HepG2 (cell line): ENCODE data around the gene ZNF382. TPM values are rescaled to one million over a fixed set of nuclear protein-coding genes. Genes with fewer than 3 reads are reported as not detected.

ENCODE experiments used
- DMTF1 ChIP-seq: sonication (generic); formaldehyde crosslinking; IDR thresholded peaks from 2 replicates; pipeline ENCODE4 v1.4.0; 2020; ENCODE audit warnings: mild to moderate bottlenecking, missing genetic modification reagents
- FOXO1 ChIP-seq: sonication (generic); formaldehyde crosslinking; IDR thresholded peaks from 2 replicates; pipeline ENCODE4 v1.4.0; 2020; ENCODE audit warnings: missing genetic modification reagents
- ISL2 ChIP-seq: sonication (generic); formaldehyde crosslinking; IDR thresholded peaks from 2 replicates; pipeline ENCODE4 v1.5.0; 2020; ENCODE audit warnings: missing genetic modification reagents
- MTA3 ChIP-seq: sonication (generic); formaldehyde crosslinking; IDR thresholded peaks from 2 replicates; pipeline ENCODE4 v1.4.0; 2020; ENCODE audit warnings: missing genetic modification reagents
- NKX3-1 ChIP-seq: sonication (generic); formaldehyde crosslinking; IDR thresholded peaks from 2 replicates; pipeline ENCODE4 v1.5.0; 2020; ENCODE audit warnings: missing genetic modification reagents
- RNF219 ChIP-seq: sonication (generic); formaldehyde crosslinking; IDR thresholded peaks from 2 replicates; pipeline ENCODE4 v1.5.0; 2020; ENCODE audit warnings: mild to moderate bottlenecking, missing genetic modification reagents
- SP4 ChIP-seq: sonication (generic); formaldehyde crosslinking; IDR thresholded peaks from 2 replicates; pipeline ENCODE4 v1.8.1; 2023; ENCODE audit warnings: mild to moderate bottlenecking, missing genetic modification reagents
- ZBTB4 ChIP-seq: sonication (generic); formaldehyde crosslinking; IDR thresholded peaks from 2 replicates; pipeline ENCODE4 v1.4.0; 2020; ENCODE audit warnings: missing genetic modification reagents, mild to moderate bottlenecking, borderline replicate concordance
- ZFP82 ChIP-seq: sonication (generic); formaldehyde crosslinking; IDR thresholded peaks from 2 replicates; pipeline ENCODE4 v1.5.1; 2020; ENCODE audit warnings: mild to moderate bottlenecking, missing genetic modification reagents, borderline replicate concordance
- ZNF235 ChIP-seq: sonication (generic); formaldehyde crosslinking; IDR thresholded peaks from 2 replicates; pipeline ENCODE4 v1.8.1; 2023; ENCODE audit warnings: mild to moderate bottlenecking, missing genetic modification reagents, borderline replicate concordance
- ZNF282 ChIP-seq: fragments of 450-650 bp; IDR thresholded peaks from 2 replicates; pipeline ENCODE4 v1.6.1; 2018; ENCODE audit not compliant: partially characterized antibody
- ZNF407 ChIP-seq: sonication (generic); formaldehyde crosslinking; IDR thresholded peaks from one replicate; pipeline ENCODE4 v1.5.1; 2020; ENCODE audit warnings: mild to moderate bottlenecking, missing genetic modification reagents; ENCODE audit errors: not compliant biosample characterization
- polyA plus RNA-seq, 8 experiments: library from polyadenylated mRNA; depleted of rRNA in 3 of 8; stranded (reverse) in 7 of 8; unstranded in 1 of 8; fragments of >200 nt; fragmentation: Illumina TruSeq in 4 of 8; extraction: Trizol in 4 of 8; gene quantifications; 2 replicates each; pipeline versions ENCODE4 v1.2.1 to v1.2.3, GENCODE V29; 2011 to 2016; ENCODE audit warnings: low read depth in 4 of 8, missing spikeins in 1 of 8, mixed read lengths in 1 of 8; ENCODE audit not compliant: insufficient read depth in 1 of 8
- total RNA-seq, 5 experiments: library from RNA; depleted of rRNA; stranded (reverse); fragments of >200 nt; fragmentation: Illumina TruSeq; extraction: Trizol; gene quantifications; 2 replicates each; pipeline ENCODE4 v1.2.3, GENCODE V29; 2016; ENCODE audit warnings: low read depth in 1 of 5

ZNF382 gene
- total and polyA plus RNA-seq, 2 of the 13 experiments (the other 11 are each of a cell fraction or from before 2014, with no cell fraction given) = 2.3 to 6.8 TPM

- TF ChIP-seq ZNF407 = peak; percentile 90
- no peak for TF ChIP-seq RNF219
- peak; percentile 86; the same call in 1 of the 2 replicates for TF ChIP-seq ZFP82 (CRISPR knock-in tag)
- TF ChIP-seq MTA3 = no peak
- no peak for TF ChIP-seq SP4
- no peak for TF ChIP-seq FOXO1 (CRISPR knock-in tag)
- TF ChIP-seq NKX3-1 = no peak
- TF ChIP-seq DMTF1 = no peak
- TF ChIP-seq ZBTB4 (CRISPR knock-in tag) = 0 out of 2 replicates have a peak, but pooled peaks have one; percentile 38
- TF ChIP-seq ZNF235 (CRISPR knock-in tag) = 0 out of 2 replicates have a peak, but pooled peaks have one; percentile 52
- TF ChIP-seq ISL2 = no peak
- no peak for TF ChIP-seq ZNF282
Measured at GRCh38 chr19:36605101-36605876, at the start of gene ZNF382 (continued).
